ENCODE data around the gene CXorf49. TPM values are rescaled to one million over a fixed set of nuclear protein-coding genes. Genes with fewer than 3 reads are reported as not detected.
"Not testable (repeated sequence)": the region's sequence is repeated elsewhere in the genome, so short reads cannot be mapped to it uniquely, and the experiment has no call there.

The CXorf49 gene
- total RNA-seq, 1 experiment from 2014 or later = not detected

- not testable (repeated sequence) for DNase-seq (ENCODE audit: low read depth)
Observed at GRCh38 chrX:71675636-71676035, 42.4 kb downstream of the CXorf49 start.

GRCh38 chrX:71671938-71672337 lies 46.1 kb downstream of the CXorf49 start:
- no peak for DNase-seq (ENCODE audit: low read depth)

GRCh38 chrX:71671043-71671780 lies 46.9 kb downstream of the CXorf49 start:
- no peak for DNase-seq (ENCODE audit: low read depth)

- DNase-seq (ENCODE audit: low read depth) = not testable (repeated sequence)
Observed at GRCh38 chrX:71669947-71670346, 48.1 kb downstream of the CXorf49 start.

GRCh38 chrX:71669492-71669891 lies 48.6 kb downstream of the CXorf49 start:
- no peak for DNase-seq (ENCODE audit: low read depth)

- DNase-seq (ENCODE audit: low read depth) = no peak
Observed at GRCh38 chrX:71668248-71668595, 49.9 kb downstream of the CXorf49 start.

GRCh38 chrX:71667328-71668247 lies 50.5 kb downstream of the CXorf49 start, which contains the start of gene LOC101059915:
LOC101059915 (plus strand) TSS chrX:71667546.
- DNase-seq (ENCODE audit: low read depth) = no peak

GRCh38 chrX:71666240-71667223 lies 51.6 kb downstream of the CXorf49 start:
- no peak for DNase-seq (ENCODE audit: low read depth)

- DNase-seq (ENCODE audit: low read depth) = no peak
Observed at GRCh38 chrX:71665747-71666146, 52.3 kb downstream of the CXorf49 start.

- no peak for DNase-seq (ENCODE audit: low read depth)
Observed at GRCh38 chrX:71664889-71665491, 53.1 kb downstream of the CXorf49 start.

Other genes with a start within 250 kb of the CXorf49 start
- 48.3 and 55.3 TPM in 2 replicates for gene OGT, start 185.2 kb downstream of the CXorf49 start, total RNA-seq (2014; rRNA removed)
- 2.1 and 2.2 TPM in 2 replicates for gene GCNA, start 139.8 kb downstream of the CXorf49 start, total RNA-seq (2014; rRNA removed)
- not detected in 2 replicates for gene CXCR3, start 99.8 kb downstream of the CXorf49 start, total RNA-seq (2014; rRNA removed)
- gene CXorf49B, start 45.1 kb upstream of the CXorf49 start, total RNA-seq (2014; rRNA removed) = not detected in 2 replicates
- gene NHSL2, start 192.6 kb upstream of the CXorf49 start, total RNA-seq (2014; rRNA removed) = 0.06 and 0.23 TPM in 2 replicates

Data from LHCN-M2 (cell line).